Measurements from ENCODE around the gene EXT2. TPM values are rescaled to one million over a fixed set of nuclear protein-coding genes. Genes with fewer than 3 reads are reported as not detected.

The EXT2 gene
- total RNA-seq, 1 donor from 2014 or later, result 76.6 TPM

Other genes with a start within 250 kb of the EXT2 start
- 25.8 TPM for gene ALKBH3, start 214.8 kb upstream of the EXT2 start, total RNA-seq
- gene C11orf96, start 153.0 kb upstream of the EXT2 start, total RNA-seq, result 12.0 TPM
- gene ACCSL, start 47.7 kb upstream of the EXT2 start, total RNA-seq, result not detected
- gene ACCS, start 29.4 kb upstream of the EXT2 start, total RNA-seq, result 30.5 TPM
- 3.7 TPM for gene ALX4, start 214.5 kb downstream of the EXT2 start, total RNA-seq

Measured in skin of body (tissue), 1 donor.